Left renal cortex interstitium (tissue), 4 donors: ENCODE results near the gene SLX4. TPM values are rescaled to one million over a fixed set of nuclear protein-coding genes. Genes with fewer than 3 reads are reported as not detected.

Source experiments
- polyA plus RNA-seq, 4 donors: library from polyadenylated mRNA; unstranded; fragments of 120-200 nt; gene quantifications; one replicate each; pipeline ENCODE4 v1.2.1, GENCODE V29; 2013; ENCODE audit not compliant: insufficient read length in 4 of 4

The SLX4 gene
- polyA plus RNA-seq, 4 donors = 3.7 to 8.6 (median 6.3) TPM

Other genes with a start within 250 kb of the SLX4 start
- 10 to 100 TPM; 16.7 to 23.1 (median 20.6) TPM for gene ZSCAN32, start 210.6 kb downstream of the SLX4 start, polyA plus RNA-seq
- 10 to 100 TPM; 14.3 to 16.5 (median 15.5) TPM for gene ZNF174, start 210.4 kb downstream of the SLX4 start, polyA plus RNA-seq
- gene ZNF597, start 168.1 kb downstream of the SLX4 start, polyA plus RNA-seq = 1 to 10 TPM; 3.2 to 4.5 (median 3.7) TPM
- gene NAA60, start 167.9 kb downstream of the SLX4 start, polyA plus RNA-seq = 10 to 100 TPM; 66.5 to 71.3 (median 67.4) TPM
- gene C16orf90, start 116.1 kb downstream of the SLX4 start, polyA plus RNA-seq = under 1 TPM in 1 of 4 donors, not detected in 3; 0.17 TPM
- 10 to 100 TPM; 55.7 to 66.2 (median 58.4) TPM for gene CLUAP1, start 110.6 kb downstream of the SLX4 start, polyA plus RNA-seq
- 1 to 10 TPM; 1.2 to 2.6 (median 2.0) TPM for gene NLRC3, start 34.2 kb downstream of the SLX4 start, polyA plus RNA-seq
- 10 to 100 TPM; 26.4 to 56.5 (median 33.9) TPM for gene DNASE1, start 43.1 kb upstream of the SLX4 start, polyA plus RNA-seq
- 100 to 1,000 TPM in 3 of 4 donors, 10 to 100 TPM in 1; 94.7 to 121 (median 109) TPM for gene TRAP1, start 105.9 kb upstream of the SLX4 start, polyA plus RNA-seq